Ovary (tissue), 9 donors: ENCODE results near the gene SNX27. TPM values are rescaled to one million over a fixed set of nuclear protein-coding genes. Genes with fewer than 3 reads are reported as not detected.

Experiments
- DNase-seq, 5 donors: peaks; one replicate each; pipeline ENCODE4 v3.0.0-alpha.2; 2019 to 2020
- H3K27ac ChIP-seq, 2 donors: fragments of 200-600 bp; one replicate each; pipeline versions ENCODE4 v1.5.1 to v1.8.0; 2019 to 2022
- H3K27me3 ChIP-seq: fragments of 200-600 bp; one replicate; pipeline ENCODE4 v1.8.0; 2022
- H3K36me3 ChIP-seq: fragments of 200-600 bp; sonication (generic); one replicate; pipeline ENCODE4 v1.5.1; 2019
- H3K4me1 ChIP-seq: one replicate; pipeline ENCODE4 v1.8.1; 2013; ENCODE audit warnings: mild to moderate bottlenecking, moderate library complexity; ENCODE audit not compliant: insufficient read depth
- H3K4me3 ChIP-seq: fragments of 200-600 bp; sonication (generic); one replicate; pipeline ENCODE4 v1.5.1; 2017
- H3K9me3 ChIP-seq, 2 donors: fragments of 200-600 bp in 1 of 2; sonication (generic) in 1 of 2; one replicate each; pipeline versions ENCODE4 v1.5.1 to v1.8.1; 2013 to 2019; ENCODE audit warnings: mild to moderate bottlenecking in 1 of 2, moderate library complexity in 1 of 2
- CTCF ChIP-seq, 3 donors: fragments of 450-650 bp in 2 of 3; fragments of 200-600 bp in 1 of 3; IDR thresholded peaks; one replicate each; pipeline versions ENCODE4 v1.5.1 to v1.8.0; 2016 to 2022; ENCODE audit warnings: antibody characterized with exemption in 3 of 3, mild to moderate bottlenecking in 1 of 3
- EP300 ChIP-seq: sonication (generic); formaldehyde crosslinking; IDR thresholded peaks from one replicate; pipeline ENCODE4 v1.6.1; 2017; ENCODE audit warnings: antibody characterized with exemption
- POLR2A ChIP-seq: fragments of 450-650 bp; IDR thresholded peaks from one replicate; pipeline ENCODE4 v1.6.1; 2017; ENCODE audit warnings: antibody characterized with exemption, mild to moderate bottlenecking, moderate library complexity
- WGBS, 3 donors: extraction: QIAGEN DNeasy Blood & Tissue Kit in 1 of 3; methylation state at CpG; one replicate each; pipeline versions ENCODE4 v1.1.5 to v1.1.7; 2013 to 2017; 5-methylcytosine and 5-hydroxymethylcytosine counted together
- intact Hi-C, 4 donors: fragments of 100-400 bp; cut with DNase I; formaldehyde crosslinking; loops; one replicate each; pipeline versions ENCODE4 v1.11.0 to v1.15.1; 2022 to 2023
- polyA plus RNA-seq, 2 donors: library from polyadenylated mRNA; stranded (reverse); fragments of 200-250 nt in 1 of 2; fragments of 350-450 nt in 1 of 2; fragmentation: Illumina TruSeq in 1 of 2; extraction: RNeasy Lipid Tissue Mini Kit (QIAGEN cat#74804) in 1 of 2; gene quantifications; one replicate each; pipeline ENCODE4 v1.2.3, GENCODE V29; 2013 to 2014
- total RNA-seq, 7 donors: library from RNA; depleted of rRNA in 2 of 7; stranded (reverse); fragments of >200 nt in 2 of 7; fragmentation: NEBNext Ultra II Directional in 3 of 7; extraction: Animal tissue kit (Norgen Biotek cat#: 25700) in 3 of 7; gene quantifications; one replicate each; pipeline versions ENCODE4 v1.1.0 to v1.2.4, GENCODE V29; 2016 to 2023
- donor health status: DM: no; HTN: no; CAD: no; lungs with moderate emphysema.
- donor health status: DM: no; HTN: no; CAD: no.
- donor health status: Bipolar disorder and iron deficiency.
- donor health status: DM: yes; HTN: yes; CAD: no.
- donor health status: DM: no; HTN: no; CAD: no.
- donor health status: DM: yes; HTN: yes; CAD: no.

Gene SNX27
- total and polyA plus RNA-seq, 9 donors: 9.5 to 42.7 (median 35.1) TPM

GRCh38 chr1:151705753-151706463, 94.1 kb downstream of the SNX27 start:
- H3K9me3 ChIP-seq: no peaks in the 10 kb centered on the region
- intact Hi-C loops: no loop called here
- no peak for TF ChIP-seq POLR2A
- TF ChIP-seq EP300: no peak
- no peak for TF ChIP-seq CTCF (IDR thresholded peaks at IDR 0.05)
- H3K36me3 ChIP-seq: no peaks in the 10 kb centered on the region
- no peaks in the 10 kb centered on the region for H3K27me3 ChIP-seq
- H3K4me1 ChIP-seq: no peaks in the 10 kb centered on the region
- DNase-seq: no peak
- H3K4me3 ChIP-seq: no peak overlapping the region
- H3K27ac ChIP-seq: no peak overlapping the region
- WGBS, 3 donors: 44 to 62% (median 44%) methylated on average over 11 of the region's 11 CpGs

- Histone ChIP-seq H3K27me3 (no peaks in the 10 kb centered on the region), H3K4me1 (no peaks in the 10 kb centered on the region), H3K4me3 (no peak overlapping the region), H3K9me3 (no peaks in the 10 kb centered on the region), H3K27ac (no peak overlapping the region), H3K36me3 (no peaks in the 10 kb centered on the region)
- 74 to 77% (median 75%) methylated on average over 21 of the region's 21 CpGs for WGBS, 3 donors
- TF ChIP-seq POLR2A (no peak), EP300 (no peak), CTCF (IDR thresholded peaks at IDR 0.05) (no peak)
- no peak for DNase-seq
- intact Hi-C loops: no loop called here
Observed at GRCh38 chr1:151706464-151707415, 94.9 kb downstream of the SNX27 start.

GRCh38 chr1:151707541-151708065, 95.8 kb downstream of the SNX27 start:
- H3K9me3 ChIP-seq: no peaks in the 10 kb centered on the region
- H3K27ac ChIP-seq: no peak overlapping the region
- no peak for DNase-seq
- no peaks in the 10 kb centered on the region for H3K4me1 ChIP-seq
- no peak for TF ChIP-seq CTCF (IDR thresholded peaks at IDR 0.05)
- TF ChIP-seq EP300: no peak
- TF ChIP-seq POLR2A: no peak
- no peaks in the 10 kb centered on the region for H3K27me3 ChIP-seq
- no peaks in the 10 kb centered on the region for H3K36me3 ChIP-seq
- WGBS, 3 donors: 83 to 87% (median 86%) methylated on average over 15 of the region's 15 CpGs
- intact Hi-C loops: no loop called here
- no peak overlapping the region for H3K4me3 ChIP-seq

- 71 to 79% (median 74%) methylated on average over 15 of the region's 15 CpGs for WGBS, 3 donors
- H3K27ac ChIP-seq: no peak overlapping the region
- no peak overlapping the region for H3K4me3 ChIP-seq
- no peak for TF ChIP-seq EP300
- TF ChIP-seq POLR2A: no peak
- no peak for TF ChIP-seq CTCF (IDR thresholded peaks at IDR 0.05)
- H3K4me1 ChIP-seq: no peaks in the 10 kb centered on the region
- no peak for DNase-seq
- no peaks in the 10 kb centered on the region for H3K36me3 ChIP-seq
- no peaks in the 10 kb centered on the region for H3K27me3 ChIP-seq
- intact Hi-C loops: no loop called here
- H3K9me3 ChIP-seq: no peaks in the 10 kb centered on the region
Observed at GRCh38 chr1:151708891-151709290, 97.0 kb downstream of the SNX27 start.
